Measurements from ENCODE around the gene AKT3.

The AKT3 gene

DNA sequence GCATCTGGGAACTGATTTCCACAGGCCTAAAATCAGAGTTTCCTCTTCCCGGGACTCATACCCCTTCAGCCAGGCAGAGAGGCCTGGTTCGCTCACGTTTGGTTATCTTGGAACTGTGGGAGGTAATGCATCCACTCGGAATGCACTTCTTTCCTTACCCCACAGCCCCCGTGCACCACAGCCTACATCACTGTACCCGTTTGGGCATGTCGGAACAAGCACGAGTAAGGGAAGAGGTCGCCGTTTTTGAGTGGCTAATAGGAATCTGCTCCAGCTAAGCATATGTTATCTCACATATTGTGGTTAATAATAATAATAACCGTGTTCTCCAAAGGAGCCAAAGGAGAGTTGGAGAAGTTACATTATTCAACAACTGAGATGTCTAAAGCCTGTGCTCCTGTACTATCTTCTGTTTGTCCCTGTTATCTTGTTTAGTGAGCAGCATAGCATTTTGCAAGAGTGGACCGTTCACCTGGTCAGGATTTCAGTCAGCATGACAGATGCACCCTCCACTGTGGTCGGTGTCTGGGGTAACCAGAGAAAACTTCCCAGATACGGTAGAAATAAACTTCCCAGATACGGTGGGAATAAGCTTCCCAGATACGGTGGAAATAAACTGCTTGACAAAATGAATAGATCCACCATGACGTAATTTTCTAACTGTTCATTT, 395.6 kb downstream of the AKT3 start:
- no peak for DNase-seq

DNA sequence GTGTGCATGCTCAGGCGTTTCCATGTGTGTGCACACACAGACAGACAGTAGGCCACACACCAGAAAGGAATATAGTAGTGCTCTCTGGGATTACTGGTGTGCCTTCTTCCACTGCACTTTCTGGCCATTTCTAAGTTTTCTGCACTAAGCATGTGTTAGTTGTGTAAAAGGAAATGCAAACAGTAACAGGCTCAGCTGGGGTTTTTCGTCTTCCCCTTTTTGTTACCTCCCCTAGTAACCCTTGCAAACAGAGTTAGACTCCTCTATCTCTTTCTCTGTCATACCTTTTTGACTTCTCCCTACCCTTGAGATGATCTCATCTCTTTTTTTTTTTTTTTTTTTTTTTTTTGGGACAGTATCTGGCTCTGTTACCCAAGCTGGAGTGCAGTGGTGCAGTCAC, 398.0 kb downstream of the AKT3 start:
- no peak for DNase-seq

DNA sequence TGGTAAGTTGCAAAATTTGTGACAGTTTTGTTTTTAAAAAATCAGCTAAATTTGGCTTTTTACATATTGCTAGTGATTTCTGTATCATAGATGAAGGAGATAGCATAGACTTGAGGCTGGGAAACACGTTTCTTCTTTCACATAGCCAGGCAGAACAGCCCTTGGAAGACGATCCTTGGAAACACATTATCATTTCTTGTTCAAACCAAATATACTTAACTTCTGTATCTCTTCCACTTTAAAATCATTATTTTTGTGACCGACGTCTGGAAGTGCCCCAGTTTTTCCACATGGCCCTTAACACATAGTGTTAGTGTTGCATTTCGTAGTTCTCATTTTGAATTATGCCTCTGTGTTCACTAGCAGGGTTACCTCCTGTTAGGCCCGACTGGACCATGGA, 400.7 kb downstream of the AKT3 start:
- no peak for DNase-seq

DNA sequence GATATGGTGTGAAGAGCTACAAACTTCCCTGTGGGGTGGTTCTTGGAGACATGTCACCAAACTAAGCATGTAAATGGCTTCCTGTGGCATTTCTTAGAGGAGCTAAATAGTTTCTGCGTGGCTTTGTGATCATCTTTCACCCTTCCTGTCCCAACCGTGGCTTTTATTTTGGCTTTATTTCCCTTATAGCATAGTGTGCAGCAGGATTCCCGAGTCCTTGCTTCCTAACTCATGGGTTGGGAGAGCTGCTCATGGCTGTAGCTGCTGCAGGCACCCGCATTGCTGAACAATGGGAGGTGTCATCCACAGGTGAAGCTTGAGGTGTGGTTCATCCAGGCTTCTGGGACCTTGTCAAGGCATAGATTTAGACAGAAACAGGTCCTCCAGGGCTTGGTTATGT, 402.2 kb downstream of the AKT3 start:
- no peak for DNase-seq

DNA sequence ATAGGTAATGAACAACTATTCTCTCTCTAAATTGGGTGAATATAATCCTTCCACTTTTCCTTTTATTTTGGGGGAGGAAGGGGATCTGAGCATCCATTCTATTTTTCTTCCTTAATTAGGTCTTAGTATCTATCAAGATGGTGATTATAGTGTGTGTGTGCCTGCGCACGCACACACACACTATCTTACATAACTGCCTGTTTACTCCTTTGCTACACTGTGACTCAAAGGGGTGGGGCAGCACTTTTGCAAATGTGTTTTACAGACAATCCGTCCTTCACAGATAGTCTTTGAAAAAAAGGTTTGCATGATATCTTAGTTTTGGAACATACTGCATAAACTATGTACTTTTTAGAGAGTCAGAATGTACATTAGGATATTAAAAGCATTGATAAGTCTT, 402.7 kb downstream of the AKT3 start:
- DNase-seq: no peak

DNA sequence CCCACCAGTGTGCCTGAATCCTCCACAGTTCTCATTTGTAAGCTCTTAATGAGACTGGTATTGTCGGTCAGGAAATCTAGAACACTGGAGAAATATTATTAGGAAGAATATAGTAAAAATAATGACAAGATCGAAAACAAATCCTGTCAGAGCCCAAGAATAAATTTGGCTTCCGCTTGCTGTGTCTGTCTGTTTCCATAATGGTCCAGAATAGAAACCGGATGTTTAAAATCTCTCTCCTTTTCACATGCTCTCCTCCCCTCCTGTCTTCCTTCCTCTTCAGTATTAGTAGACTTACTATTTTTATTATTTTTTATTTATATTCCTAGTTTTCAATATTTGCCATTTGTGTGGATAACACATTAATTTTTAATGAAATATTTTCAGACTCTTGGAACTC, 406.5 kb downstream of the AKT3 start:
- DNase-seq: no peak

DNA sequence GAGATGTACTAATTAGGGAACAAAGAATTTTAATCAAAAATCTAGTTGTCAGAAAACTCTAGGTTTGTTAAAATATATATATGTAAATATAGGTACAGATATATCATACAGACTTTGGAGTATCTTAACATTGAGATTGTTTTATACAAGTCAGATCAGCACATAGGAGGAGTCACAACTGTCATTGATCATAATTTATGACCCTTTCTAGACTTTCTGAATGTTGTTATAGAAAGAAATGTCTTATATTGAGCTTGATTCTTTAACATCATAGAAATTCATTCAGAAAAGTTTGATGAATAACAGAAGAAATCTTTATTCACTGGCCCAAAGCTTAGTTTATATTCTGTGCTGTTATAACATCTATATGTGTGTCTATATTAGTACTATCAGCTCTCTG, 408.4 kb downstream of the AKT3 start:
- no peak for DNase-seq

DNA sequence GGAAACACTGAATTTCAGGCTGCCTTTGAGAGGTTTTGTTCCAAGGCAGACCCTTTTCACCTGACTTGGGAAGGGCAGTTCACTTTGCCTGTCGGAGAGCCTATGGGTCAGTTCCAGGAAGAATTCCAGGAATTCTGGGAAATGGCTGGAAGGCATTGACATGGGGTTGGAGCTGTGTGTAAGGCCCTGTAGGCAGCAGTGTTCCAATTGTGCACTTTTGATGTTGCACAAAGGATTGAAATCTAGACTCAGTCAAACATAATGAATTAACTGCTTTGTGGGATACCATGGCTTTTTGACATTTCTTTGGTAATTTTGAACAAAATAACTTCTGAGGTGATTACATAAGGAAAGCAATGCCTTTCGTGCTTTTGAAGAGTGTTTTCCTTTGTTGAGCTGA, 409.6 kb downstream of the AKT3 start:
- no peak for DNase-seq

DNA sequence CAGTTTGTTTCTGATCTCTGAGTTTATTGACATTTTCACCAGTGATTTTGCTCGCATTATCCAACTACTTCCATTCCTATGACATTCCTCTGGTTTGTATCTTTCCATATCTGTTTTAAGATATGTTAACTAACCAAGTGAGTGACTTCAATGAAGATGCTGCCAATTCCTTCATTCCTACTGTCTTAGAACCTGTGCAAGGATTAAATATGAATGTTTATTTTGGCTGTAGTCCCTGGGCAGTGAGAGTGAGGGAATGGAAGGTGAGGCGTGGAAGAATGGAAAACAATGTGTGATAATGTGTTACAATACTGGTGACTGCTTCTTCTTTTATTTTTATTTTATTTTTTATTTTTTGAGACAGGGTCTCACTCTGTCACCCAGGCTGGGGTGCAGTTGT, 411.2 kb downstream of the AKT3 start:
- DNase-seq: no peak

Data from right forelimb (tissue), 1 donor.